D341Med (cell line): ENCODE data around the gene BBS1.
A peak's percentile ranks its signal among the peaks of the same experiment; 100 is the strongest.

Experiments used
- DNase-seq: peaks from one replicate; pipeline ENCODE4 v3.0.0; 2012; ENCODE audit warnings: low spot score

BBS1 gene

GRCh38 chr11:66549696-66550095 lies 39.3 kb downstream of the BBS1 start:
- DNase-seq = no peak

- no peak for DNase-seq
These were observed 40.5 kb downstream of the BBS1 start for GRCh38 chr11:66550887-66551286.

GRCh38 chr11:66554602-66555001 lies 44.2 kb downstream of the BBS1 start:
- DNase-seq = no peak

- DNase-seq = no peak
These were observed 45.0 kb downstream of the BBS1 start for GRCh38 chr11:66555416-66555815.

- DNase-seq = no peak
These were observed 45.7 kb downstream of the BBS1 start for GRCh38 chr11:66556086-66556485.

- DNase-seq = no peak
These were observed 47.4 kb downstream of the BBS1 start for GRCh38 chr11:66557733-66558326.

- DNase-seq = no peak
These were observed 48.9 kb downstream of the BBS1 start for GRCh38 chr11:66559142-66559865.

- no peak for DNase-seq
These were observed 49.6 kb downstream of the BBS1 start for GRCh38 chr11:66559866-66560676.

- DNase-seq = no peak
These were observed 50.9 kb downstream of the BBS1 start for GRCh38 chr11:66561178-66561974.

- no peak for DNase-seq
These were observed 51.5 kb downstream of the BBS1 start for GRCh38 chr11:66561975-66562248.

GRCh38 chr11:66562275-66562674 lies 51.8 kb downstream of the BBS1 start:
- DNase-seq = no peak

GRCh38 chr11:66562907-66563583 lies 52.6 kb downstream of the BBS1 start:
- no peak for DNase-seq

GRCh38 chr11:66563832-66564231 lies 53.4 kb downstream of the BBS1 start:
- no peak for DNase-seq

- DNase-seq = no peak
These were observed 54.1 kb downstream of the BBS1 start for GRCh38 chr11:66564538-66564937.

- no peak for DNase-seq
These were observed 54.5 kb downstream of the BBS1 start for GRCh38 chr11:66564984-66565383.

GRCh38 chr11:66566221-66566620 lies 55.8 kb downstream of the BBS1 start:
- DNase-seq = no peak

- no peak for DNase-seq
These were observed 57.3 kb downstream of the BBS1 start for GRCh38 chr11:66567787-66568123.

- DNase-seq = peak; percentile 96
These were observed 57.9 kb downstream of the BBS1 start, which contains the start of gene CTSF for GRCh38 chr11:66568124-66568916. CTSF (minus strand) TSS chr11:66568606; CDS start chr11:66568486, 120 bp downstream.

GRCh38 chr11:66569076-66569475 lies 58.6 kb downstream of the BBS1 start:
- no peak for DNase-seq

GRCh38 chr11:66570079-66570849 lies 59.8 kb downstream of the BBS1 start:
- DNase-seq = no peak
